H1 (cell line): Measurements from ENCODE around the gene HERC4. TPM values are rescaled to one million over a fixed set of nuclear protein-coding genes. Genes with fewer than 3 reads are reported as not detected.

ENCODE experiments used
- CTCF ChIA-PET: fragments of 300-600 bp; sonication (Branson Sonifier 250); formaldehyde crosslinking; loops from one replicate; lab custom pipeline; 2021; ENCODE audit not compliant: partially characterized antibody; lab: Charles Lee
- POLR2A ChIA-PET: fragments of 300-600 bp; sonication (Branson Sonifier 250); formaldehyde crosslinking; loops from one replicate; lab custom pipeline; 2021; ENCODE audit warnings: inconsistent platforms; ENCODE audit not compliant: partially characterized antibody; lab: Charles Lee
- DNase-seq, 2 experiments: peaks; one replicate each; pipeline versions ENCODE4 v3.0.0 to v3.0.0-alpha.2; 2010 to 2022; ENCODE audit warnings: low spot score in 2 of 2, low read depth in 1 of 2, mixed read lengths in 1 of 2
- FAIRE-seq: peaks from 2 replicates; lab custom pipeline; 2011; peaks lifted over from hg19 to GRCh38; lab: Jason Lieb, UNC
- H2AFZ ChIP-seq: 2 replicates; pipeline ENCODE4 v1.8.1; 2012; ENCODE audit warnings: low read length, inconsistent platforms
- H2AK5ac ChIP-seq: 2 replicates; pipeline ENCODE4 v1.6.1; 2013; ENCODE audit warnings: low read depth, low read length
- H2BK120ac ChIP-seq: replicated peaks from 2 replicates; pipeline ENCODE3; 2013; ENCODE audit warnings: low read depth, low read length, inconsistent platforms
- H2BK12ac ChIP-seq: 2 replicates; pipeline ENCODE4 v1.6.1; 2013; ENCODE audit warnings: low read depth, low read length
- H2BK15ac ChIP-seq: 2 replicates; pipeline ENCODE4 v1.6.1; 2013; ENCODE audit warnings: low read length
- H2BK20ac ChIP-seq: 2 replicates; pipeline ENCODE4 v1.6.1; 2013; ENCODE audit warnings: low read length
- H2BK5ac ChIP-seq: 2 replicates; pipeline ENCODE4 v1.6.1; 2013; ENCODE audit warnings: low read depth, low read length
- H3K14ac ChIP-seq: 2 replicates; pipeline ENCODE4 v1.6.1; 2013; ENCODE audit warnings: inconsistent platforms; ENCODE audit not compliant: insufficient read length
- H3K18ac ChIP-seq: 2 replicates; pipeline ENCODE4 v1.6.1; 2013; ENCODE audit warnings: low read length; ENCODE audit errors: extremely low read depth
- H3K23ac ChIP-seq: 2 replicates; pipeline ENCODE4 v1.6.1; 2013; ENCODE audit warnings: inconsistent platforms; ENCODE audit not compliant: insufficient read length
- H3K23me2 ChIP-seq: 2 replicates; pipeline ENCODE4 v1.6.1; 2013; ENCODE audit warnings: low read depth, low read length
- H3K27ac ChIP-seq: 2 replicates; pipeline ENCODE4 v1.6.1; 2011; ENCODE audit warnings: low read depth, low read length, inconsistent platforms
- H3K27me3 ChIP-seq, 4 experiments: replicated peaks in 1 of 4; 1 replicate in 1 of 4; 2 replicates in 3 of 4; pipeline versions ENCODE4 v1.6.1 to v1.8.1; 2011 to 2013; ENCODE audit warnings: low read length in 3 of 4, mild to moderate bottlenecking in 3 of 4, inconsistent platforms in 2 of 4, mixed read lengths in 2 of 4, moderate library complexity in 1 of 4; ENCODE audit not compliant: control insufficient read depth in 3 of 4, insufficient read depth in 3 of 4; ENCODE audit errors: extremely low read depth in 1 of 4
- H3K36me3 ChIP-seq, 4 experiments: 2 replicates each; pipeline versions ENCODE4 v1.6.1 to v1.8.1; 2011 to 2013; ENCODE audit warnings: mild to moderate bottlenecking in 4 of 4, low read length in 3 of 4, moderate library complexity in 2 of 4, control low read depth in 1 of 4, inconsistent platforms in 1 of 4; ENCODE audit not compliant: insufficient read depth in 4 of 4, control insufficient read depth in 2 of 4
- H3K4ac ChIP-seq: replicated peaks from 2 replicates; pipeline ENCODE3; 2013; ENCODE audit warnings: low read length, low read depth, mixed read lengths, inconsistent platforms; ENCODE audit not compliant: insufficient read length
- H3K4me1 ChIP-seq, 4 experiments: replicated peaks in 1 of 4; 1 replicate in 1 of 4; 2 replicates in 3 of 4; pipeline versions ENCODE4 v1.6.1 to v1.8.1; 2011 to 2013; ENCODE audit warnings: low read length in 3 of 4, inconsistent platforms in 2 of 4, mixed read lengths in 1 of 4; ENCODE audit not compliant: insufficient read depth in 4 of 4, control insufficient read depth in 3 of 4
- H3K4me2 ChIP-seq, 2 experiments: 2 replicates each; pipeline versions ENCODE4 v1.6.1 to v1.8.1; 2011 to 2013; ENCODE audit warnings: low read depth in 2 of 2, low read length in 2 of 2, control low read depth in 1 of 2, inconsistent platforms in 1 of 2, mild to moderate bottlenecking in 1 of 2; ENCODE audit not compliant: insufficient read depth in 1 of 2
- H3K4me3 ChIP-seq, 4 experiments: fragments of 200-600, 300-600 bp in 1 of 4; sonication (generic), shearing (Covaris generic), sonication (Bioruptor Twin) in 1 of 4; 2 replicates each; pipeline versions ENCODE4 v1.5.1 to v1.8.1; 2011 to 2016; ENCODE audit warnings: low read length in 4 of 4, low read depth in 3 of 4, control low read depth in 2 of 4, inconsistent platforms in 2 of 4, mild to moderate bottlenecking in 2 of 4, mixed read lengths in 1 of 4, moderate library complexity in 1 of 4; ENCODE audit not compliant: insufficient read depth in 2 of 4; ENCODE audit errors: extremely low read depth in 1 of 4
- H3K56ac ChIP-seq: replicated peaks from 2 replicates; pipeline ENCODE3; 2013; ENCODE audit warnings: low read depth, mild to moderate bottlenecking, mixed read lengths, low read length, inconsistent platforms; ENCODE audit not compliant: insufficient read length
- H3K79me1 ChIP-seq: 2 replicates; pipeline ENCODE4 v1.6.1; 2013; ENCODE audit warnings: low read depth, low read length, control low read depth
- H3K79me2 ChIP-seq, 2 experiments: 2 replicates each; pipeline versions ENCODE4 v1.6.1 to v1.8.1; 2012 to 2013; ENCODE audit warnings: low read length in 2 of 2, mild to moderate bottlenecking in 2 of 2, inconsistent platforms in 1 of 2; ENCODE audit not compliant: insufficient read depth in 2 of 2, control insufficient read depth in 1 of 2
- H3K9ac ChIP-seq, 4 experiments: replicated peaks in 1 of 4; 1 replicate in 1 of 4; 2 replicates in 3 of 4; pipeline versions ENCODE4 v1.6.1 to v1.8.1; 2011 to 2013; ENCODE audit warnings: low read depth in 3 of 4, low read length in 3 of 4, control low read depth in 2 of 4, mild to moderate bottlenecking in 2 of 4, moderate library complexity in 2 of 4, inconsistent platforms in 1 of 4; ENCODE audit errors: extremely low read depth in 1 of 4
- H3K9me3 ChIP-seq, 2 experiments: 2 replicates each; pipeline versions ENCODE4 v1.6.1 to v1.8.1; 2012 to 2013; ENCODE audit warnings: mild to moderate bottlenecking in 2 of 2, moderate library complexity in 2 of 2, control low read depth in 1 of 2, inconsistent platforms in 1 of 2, low read depth in 1 of 2, low read length in 1 of 2, mixed read lengths in 1 of 2; ENCODE audit not compliant: insufficient read depth in 2 of 2
- H4K20me1 ChIP-seq, 2 experiments: replicated peaks in 1 of 2; 2 replicates each; pipeline versions ENCODE3 to v1.8.1; 2011 to 2013; ENCODE audit warnings: inconsistent platforms in 2 of 2, low read length in 2 of 2, mild to moderate bottlenecking in 1 of 2; ENCODE audit not compliant: insufficient read depth in 2 of 2, control insufficient read depth in 1 of 2
- H4K5ac ChIP-seq: 2 replicates; pipeline ENCODE4 v1.6.1; 2013; ENCODE audit warnings: low read length, low read depth, mixed read lengths, inconsistent platforms; ENCODE audit not compliant: insufficient read length
- H4K8ac ChIP-seq: 2 replicates; pipeline ENCODE4 v1.8.0; 2013; ENCODE audit warnings: mild to moderate bottlenecking, moderate library complexity, low read length, inconsistent platforms; ENCODE audit not compliant: insufficient read depth; ENCODE audit errors: extremely low read depth
- H4K91ac ChIP-seq: replicated peaks from 2 replicates; pipeline ENCODE3; 2013; ENCODE audit warnings: low read length, mixed read lengths, inconsistent platforms; ENCODE audit not compliant: insufficient read length
- BCL11A ChIP-seq, 2 experiments: IDR thresholded peaks; one replicate each; pipeline ENCODE4 v1.6.1; 2011; ENCODE audit warnings: low read depth in 2 of 2, low read length in 2 of 2, mild to moderate bottlenecking in 2 of 2
- BRCA1 ChIP-seq: IDR thresholded peaks from 2 replicates; pipeline ENCODE4 v1.6.1; 2012; ENCODE audit warnings: low read depth, low read length, improper control_type of control experiment
- CBX8 ChIP-seq: fragments of 300-800, 300-1000 bp; sonication (generic); IDR thresholded peaks from 2 replicates; pipeline ENCODE4 v1.7.1; 2016; ENCODE audit warnings: low read depth, low read length, borderline replicate concordance
- CEBPB ChIP-seq: IDR thresholded peaks from 2 replicates; pipeline ENCODE4 v1.6.1; 2012; ENCODE audit warnings: low read depth, low read length
- FOSL1 ChIP-seq: IDR thresholded peaks from 2 replicates; pipeline ENCODE4 v1.6.1; 2011; ENCODE audit warnings: mild to moderate bottlenecking, low read depth, low read length, moderate library complexity; ENCODE audit not compliant: insufficient read depth
- GABPA ChIP-seq: IDR thresholded peaks from 2 replicates; pipeline ENCODE4 v1.6.1; 2011; ENCODE audit warnings: mild to moderate bottlenecking, low read length, moderate library complexity, borderline replicate concordance; ENCODE audit not compliant: insufficient read depth
- KDM1A ChIP-seq: fragments of 200-600, 300-600 bp; sonication (generic); IDR thresholded peaks from 2 replicates; pipeline ENCODE4 v1.7.1; 2016; ENCODE audit warnings: mild to moderate bottlenecking, low read length, borderline replicate concordance
- KDM5A ChIP-seq: fragments of 200-600 bp; IDR thresholded peaks from 2 replicates; pipeline ENCODE4 v1.7.1; 2012; ENCODE audit warnings: mild to moderate bottlenecking, low read length, inconsistent platforms, mixed read lengths
- NRF1 ChIP-seq: IDR thresholded peaks from 2 replicates; pipeline ENCODE4 v1.6.1; 2011; ENCODE audit warnings: mild to moderate bottlenecking, low read depth, low read length, improper control_type of control experiment
- POLR2AphosphoS5 ChIP-seq: IDR thresholded peaks from 2 replicates; pipeline ENCODE4 v1.6.1; 2011; ENCODE audit warnings: low read depth, low read length
- SAP30 ChIP-seq: fragments of 300-600 bp; sonication (generic); IDR thresholded peaks from 2 replicates; pipeline ENCODE4 v1.7.1; 2012; ENCODE audit warnings: low read length, moderate library complexity, mild to moderate bottlenecking, inconsistent platforms; ENCODE audit not compliant: insufficient read depth, insufficient replicate concordance
- SIX5 ChIP-seq: IDR thresholded peaks from 2 replicates; pipeline ENCODE4 v1.6.1; 2011; ENCODE audit warnings: mild to moderate bottlenecking, low read depth, low read length
- SP4 ChIP-seq: IDR thresholded peaks from 2 replicates; pipeline ENCODE4 v1.6.1; 2012; ENCODE audit warnings: low read length, inconsistent platforms
- SUZ12 ChIP-seq: fragments of 200-600 bp; sonication (generic); IDR thresholded peaks from 2 replicates; pipeline ENCODE4 v1.6.1; 2012; ENCODE audit warnings: mild to moderate bottlenecking, inconsistent platforms, low read length, moderate library complexity, mixed read lengths
- TEAD4 ChIP-seq: IDR thresholded peaks from 2 replicates; pipeline ENCODE4 v1.6.1; 2012; ENCODE audit warnings: low read depth, low read length, inconsistent platforms, mixed read lengths
- WGBS, 2 experiments: shearing (Covaris generic) in 1 of 2; methylation state at CpG; one replicate each; pipeline versions ENCODE4 v1.1.6 to v1.1.7; 2013 to 2015; ENCODE audit warnings: low lambda C conversion rate in 2 of 2, mixed read lengths in 2 of 2, inconsistent platforms in 1 of 2, low coverage in 1 of 2, missing lambda C conversion rate in 1 of 2; ENCODE audit not compliant: insufficient replicate concordance in 2 of 2, insufficient coverage in 1 of 2, insufficient read length in 1 of 2; ENCODE audit errors: extremely low coverage in 1 of 2, missing lambda C conversion rate in 1 of 2; 5-methylcytosine and 5-hydroxymethylcytosine counted together
- polyA plus RNA-seq, 7 experiments: library from polyadenylated mRNA; depleted of rRNA in 3 of 7; stranded (reverse) in 5 of 7; unstranded in 2 of 7; fragments of >200 nt in 5 of 7; fragments of 200-250 nt in 2 of 7; gene quantifications; 1 replicate in 5 of 7; 2 replicates in 1 of 7; 4 replicates in 1 of 7; pipeline versions ENCODE4 v1.2.1 to v1.2.3, GENCODE V29; 2011 to 2013; ENCODE audit warnings: missing spikeins in 2 of 7, mixed read lengths in 2 of 7
- total RNA-seq: library from RNA; stranded (reverse); fragmentation: NEBNext Ultra II Directional; extraction: Animal tissue kit (Norgen Biotek cat#: 25700); gene quantifications from 2 replicates; pipeline ENCODE4 v1.2.1, GENCODE V29; 2021

HERC4 gene
- total and polyA plus RNA-seq, 2 of the 8 experiments (the other 6 are each of a cell fraction or from before 2014, with no cell fraction given): 7.5 to 44.0 TPM

- no peak for FAIRE-seq
- Histone ChIP-seq H3K23me2 (no peaks in the 10 kb centered on the region), H4K20me1 (peaks cover 0 to 3% of the 10 kb centered on the region in 2 experiments), H3K4me1 (peaks cover 0 to 3% (median 0%) of the 10 kb centered on the region in 4 experiments; a peak in 1 of 7 replicates), H2BK20ac (no peak overlapping the region), H2AK5ac (no peak overlapping the region), H4K8ac (no peak overlapping the region), H2BK120ac (no peak overlapping the region), H3K27me3 (no peaks in the 10 kb centered on the region), H3K4me2 (no peak overlapping the region), H3K79me2 (peaks cover 0 to 44% of the 10 kb centered on the region in 2 experiments; a peak in 3 of 4 replicates), H2BK12ac (no peak overlapping the region), H3K27ac (no peak overlapping the region), H2AFZ (no peak overlapping the region), H4K91ac (no peak overlapping the region), H3K79me1 (peaks cover 3% of the 10 kb centered on the region), H3K18ac (no peak overlapping the region), H3K56ac (no peak overlapping the region), H4K5ac (no peak overlapping the region), H3K14ac (no peak overlapping the region), H3K23ac (no peak overlapping the region), H3K4ac (no peak overlapping the region), H3K36me3 (peaks cover 0 to 42% (median 2%) of the 10 kb centered on the region in 4 experiments; a peak in 4 of 8 replicates), H2BK5ac (no peak overlapping the region), H2BK15ac (no peak overlapping the region), H3K4me3 (no peak overlapping the region), H3K9ac (no peak overlapping the region; a peak in 1 of 7 replicates), H3K9me3 (no peaks in the 10 kb centered on the region)
- CTCF ChIA-PET: interaction anchor here (0.8 to 1.5 kb wide), 5 partner anchors 9 to 279 kb away, joined by 3 to 8 read pairs (median 3); no protein-coding TSS in a partner anchor
- 88% methylated on average over 4 of the region's 4 CpGs; no CpG with 5 or more reads in 1 of the 2 experiments for WGBS, 2 experiments
- POLR2A ChIA-PET: interaction anchor here (0.8 kb wide), 1 partner anchor 11 kb away, joined by 3 read pairs; no protein-coding TSS in a partner anchor
- no peak for DNase-seq
- no peak for TF ChIP-seq SUZ12
- no peak for TF ChIP-seq BCL11A (IDR thresholded peaks at IDR 0.05; ENCODE audit: low read depth in 2 of 2, low read length in 2 of 2)
- TF ChIP-seq GABPA: no peak
- no peak for TF ChIP-seq POLR2AphosphoS5
- no peak for TF ChIP-seq SAP30
- TF ChIP-seq CEBPB: no peak
- no peak for TF ChIP-seq TEAD4
- TF ChIP-seq BRCA1: no peak
- no peak for TF ChIP-seq KDM5A
- TF ChIP-seq CBX8: no peak
- no peak for TF ChIP-seq SIX5
- no peak for TF ChIP-seq NRF1
- no peak for TF ChIP-seq SP4
- TF ChIP-seq FOSL1: no peak
- no peak for TF ChIP-seq KDM1A
Measured at GRCh38 chr10:68067029-68067428, 8.1 kb downstream of the HERC4 start.
